Psoas muscle (tissue), 8 donors: ENCODE results near the gene ATP1A3. TPM values are rescaled to one million over a fixed set of nuclear protein-coding genes. Genes with fewer than 3 reads are reported as not detected.
A peak's percentile ranks its signal among the peaks of the same experiment; 100 is the strongest.

Source experiments
- ATAC-seq, 4 donors: fragments of 200-7000 bp; cut with Tn5 transposase; one replicate each; pipeline ENCODE4 v1.9.1; 2020; ENCODE audit warnings: moderate library complexity in 3 of 4, mild to moderate bottlenecking in 2 of 4
- DNase-seq, 2 donors: peaks; one replicate each; pipeline ENCODE4 v3.0.0-alpha.2; 2020
- H3K27ac ChIP-seq: fragments of 200-600 bp; one replicate; pipeline ENCODE4 v1.8.0; 2022
- H3K27me3 ChIP-seq, 3 donors: fragments of 200-600 bp in 1 of 3; one replicate each; pipeline versions ENCODE4 v1.6.1 to v1.8.0; 2013 to 2022; ENCODE audit warnings: low read length in 2 of 3, mild to moderate bottlenecking in 2 of 3, moderate library complexity in 1 of 3; ENCODE audit not compliant: insufficient read depth in 3 of 3
- H3K36me3 ChIP-seq, 2 donors: fragments of 200-600 bp in 1 of 2; one replicate each; pipeline versions ENCODE4 v1.6.1 to v1.8.0; 2013 to 2022; ENCODE audit warnings: low read depth in 1 of 2, mild to moderate bottlenecking in 1 of 2, moderate library complexity in 1 of 2; ENCODE audit not compliant: insufficient read depth in 1 of 2
- H3K4me1 ChIP-seq: fragments of 200-600 bp; one replicate; pipeline ENCODE4 v1.8.0; 2022
- H3K4me3 ChIP-seq: fragments of 200-600 bp; one replicate; pipeline ENCODE4 v1.8.0; 2022; ENCODE audit warnings: mild to moderate bottlenecking
- H3K9me3 ChIP-seq: fragments of 200-600 bp; one replicate; pipeline ENCODE4 v1.8.0; 2022
- WGBS, 3 donors: extraction: QIAGEN DNeasy Blood & Tissue Kit; methylation state at CpG; one replicate each; pipeline versions ENCODE4 v1.1.6 to v1.1.7; 2013; 5-methylcytosine and 5-hydroxymethylcytosine counted together
- intact Hi-C, 2 donors: fragments of 100-400 bp; cut with DNase I; formaldehyde crosslinking; loops; one replicate each; pipeline versions ENCODE4 v1.11.0 to v1.14.2; 2022
- polyA plus RNA-seq, 3 donors: library from polyadenylated mRNA; stranded (reverse); fragments of 200-250 nt; gene quantifications; one replicate each; pipeline ENCODE4 v1.2.3, GENCODE V29; 2013
- total RNA-seq, 4 donors: library from RNA; stranded (reverse); fragmentation: NEBNext Ultra II Directional in 2 of 4; extraction: Animal tissue kit (Norgen Biotek cat#: 25700) in 2 of 4; gene quantifications; one replicate each; pipeline versions ENCODE4 v1.2.1 to v1.2.4, GENCODE V29; 2021 to 2023
- TF ChIP-seq, protein P1 (sequence below): fragments of 200-600 bp; IDR thresholded peaks from one replicate; pipeline ENCODE4 v1.8.0; 2022; ENCODE audit warnings: antibody characterized with exemption
- donor health status: healthy with polysubstance abuse.
- donor health status: DM: no; HTN: no; CAD: no; lungs with moderate emphysema.
- donor health status: Bipolar disorder and iron deficiency.
- donor health status: healthy.
- donor health status: DM: yes; HTN: yes; CAD: no.
- donor health status: DM: no; HTN: no; CAD: no.
- donor health status: DM: no; HTN: no; CAD: no.
- donor health status: DM: yes; HTN: yes; CAD: no.

The ATP1A3 gene
- total and polyA plus RNA-seq, 7 donors: 0.12 to 0.24 (median 0.16) TPM; not detected in 3

DNA sequence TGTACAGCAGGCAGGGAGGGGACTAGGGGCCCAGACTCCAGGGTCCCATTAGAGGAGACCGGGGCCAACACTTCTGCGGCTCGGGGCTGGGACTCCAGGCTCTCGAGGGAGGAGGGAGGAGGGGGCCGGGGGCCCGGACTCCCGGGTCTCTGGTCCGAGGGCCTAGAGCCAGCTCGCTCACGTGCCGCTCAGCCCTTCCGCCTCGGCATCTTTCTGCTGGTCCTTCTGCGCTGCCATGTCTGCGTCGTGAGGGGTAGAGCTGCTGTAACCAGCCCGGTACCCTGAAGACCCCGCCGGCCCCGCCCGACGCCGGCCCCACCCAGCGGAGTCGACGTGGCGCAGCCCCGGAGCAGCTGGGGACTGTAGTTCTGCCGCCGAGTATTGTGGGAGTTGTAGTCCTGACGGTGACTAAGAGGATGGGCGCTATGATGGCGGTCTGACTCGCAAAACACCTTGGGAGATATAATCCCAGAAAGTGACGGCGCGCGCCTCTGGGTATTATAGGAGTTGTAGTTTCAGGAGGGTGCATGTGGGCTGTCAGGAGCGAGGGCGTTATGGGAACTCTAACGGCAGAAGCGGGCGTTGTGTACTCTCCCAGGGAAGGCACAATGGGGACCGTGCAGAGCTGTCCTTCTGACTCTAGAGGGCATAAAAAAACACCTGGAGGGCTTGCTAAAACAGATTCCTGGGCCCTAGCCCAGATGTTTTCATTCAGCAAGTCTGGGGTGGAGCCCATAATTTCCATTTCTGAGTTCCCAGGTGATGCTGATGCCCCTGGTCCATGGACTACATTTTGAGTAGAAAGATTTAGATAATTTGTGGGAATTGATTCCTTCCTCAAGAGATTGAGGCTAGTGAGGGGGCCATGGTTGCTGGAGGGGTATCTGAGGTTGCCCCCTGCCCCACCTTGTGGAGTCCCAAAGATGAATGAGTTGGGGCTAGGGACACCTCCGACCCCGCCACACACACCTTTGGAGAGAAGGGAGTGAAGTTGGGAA lies 34.7 kb downstream of the ATP1A3 start, which contains the start of gene RABAC1:
TSS of gene RABAC1 (minus strand) at position 266 of the 998 bp plus-strand sequence. CDS start at position 237, 29 bp downstream.
- peak; percentile 91 to 98 (median 96) for ATAC-seq
- TF ChIP-seq, protein P1, sequence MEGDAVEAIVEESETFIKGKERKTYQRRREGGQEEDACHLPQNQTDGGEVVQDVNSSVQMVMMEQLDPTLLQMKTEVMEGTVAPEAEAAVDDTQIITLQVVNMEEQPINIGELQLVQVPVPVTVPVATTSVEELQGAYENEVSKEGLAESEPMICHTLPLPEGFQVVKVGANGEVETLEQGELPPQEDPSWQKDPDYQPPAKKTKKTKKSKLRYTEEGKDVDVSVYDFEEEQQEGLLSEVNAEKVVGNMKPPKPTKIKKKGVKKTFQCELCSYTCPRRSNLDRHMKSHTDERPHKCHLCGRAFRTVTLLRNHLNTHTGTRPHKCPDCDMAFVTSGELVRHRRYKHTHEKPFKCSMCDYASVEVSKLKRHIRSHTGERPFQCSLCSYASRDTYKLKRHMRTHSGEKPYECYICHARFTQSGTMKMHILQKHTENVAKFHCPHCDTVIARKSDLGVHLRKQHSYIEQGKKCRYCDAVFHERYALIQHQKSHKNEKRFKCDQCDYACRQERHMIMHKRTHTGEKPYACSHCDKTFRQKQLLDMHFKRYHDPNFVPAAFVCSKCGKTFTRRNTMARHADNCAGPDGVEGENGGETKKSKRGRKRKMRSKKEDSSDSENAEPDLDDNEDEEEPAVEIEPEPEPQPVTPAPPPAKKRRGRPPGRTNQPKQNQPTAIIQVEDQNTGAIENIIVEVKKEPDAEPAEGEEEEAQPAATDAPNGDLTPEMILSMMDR: no peak
- 5% methylated on average over 43 to 46 of the region's 46 CpGs for WGBS, 3 donors
- no peaks in the 10 kb centered on the region for H3K27me3 ChIP-seq
- peak within 1 kb of the TSS; percentile 78 for H3K27ac ChIP-seq
- no peaks in the 10 kb centered on the region for H3K9me3 ChIP-seq
- peaks cover 16% of the 10 kb centered on the region for H3K4me1 ChIP-seq
- H3K4me3 ChIP-seq: peak within 1 kb of the TSS; percentile 92
- intact Hi-C loops: loop anchor here (5.0 kb wide), 2 partner anchors 77 to 97 kb away; partner anchors contain the start of genes RPS19 (in 2 of the 2) and ARHGEF1 (in 1 of the 2)
- peak; percentile 86 to 92 for DNase-seq
- peaks cover 0 to 21% of the 10 kb centered on the region in 2 donors for H3K36me3 ChIP-seq

DNA sequence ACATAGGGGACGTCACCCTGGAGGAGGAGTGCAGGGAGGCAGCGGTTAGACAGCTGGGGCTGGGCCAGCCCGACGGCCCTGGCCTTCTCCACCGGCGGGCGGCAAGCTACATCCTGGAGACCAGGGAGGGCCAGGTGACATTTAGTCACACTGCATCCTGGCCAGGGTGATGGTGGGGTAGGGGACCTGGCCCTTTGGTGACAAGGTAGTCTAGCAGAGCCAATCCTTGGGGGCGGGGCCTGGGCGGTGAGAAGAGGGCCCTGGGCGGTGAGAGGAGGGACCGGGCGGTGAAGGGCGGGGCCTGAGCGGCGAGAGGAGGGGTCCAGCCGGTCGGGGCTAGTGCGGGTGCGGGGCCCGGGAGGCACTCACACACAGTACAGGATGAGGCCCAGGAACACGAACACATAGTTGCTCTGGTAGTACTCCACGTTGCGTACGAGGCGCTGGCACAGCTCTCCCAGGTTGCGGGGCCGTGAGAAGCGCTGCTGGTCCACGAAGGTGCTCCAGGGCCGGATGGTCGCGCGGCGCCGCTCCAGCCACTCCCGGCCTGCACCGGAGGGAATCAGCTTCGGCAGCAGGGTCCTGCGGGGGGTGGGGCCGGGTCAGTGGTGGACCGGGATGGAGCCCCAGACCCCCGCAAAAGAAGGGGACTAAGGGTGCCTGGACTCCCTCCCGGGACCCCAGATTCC lies 35.5 kb downstream of the ATP1A3 start:
- ATAC-seq (peak; percentile 68 to 79 (median 70)), DNase-seq (peak; percentile 80 to 84)
- WGBS, 3 donors: 1 to 2% (median 2%) methylated on average over 30 to 43 of the region's 43 CpGs
- H3K4me1 ChIP-seq: peaks cover 16% of the 10 kb centered on the region
- H3K36me3 ChIP-seq: peaks cover 0 to 21% of the 10 kb centered on the region in 2 donors
- no peaks in the 10 kb centered on the region for H3K9me3 ChIP-seq
- intact Hi-C loops: loop anchor here (5.0 kb wide), 2 partner anchors 76 to 96 kb away; partner anchors contain the start of genes RPS19 (in 2 of the 2) and ARHGEF1 (in 1 of the 2)
- no peaks in the 10 kb centered on the region for H3K27me3 ChIP-seq
- TF ChIP-seq, protein P1: no peak
- H3K27ac ChIP-seq: peak overlapping the region; percentile 78
- peak overlapping the region; percentile 92 for H3K4me3 ChIP-seq

DNA sequence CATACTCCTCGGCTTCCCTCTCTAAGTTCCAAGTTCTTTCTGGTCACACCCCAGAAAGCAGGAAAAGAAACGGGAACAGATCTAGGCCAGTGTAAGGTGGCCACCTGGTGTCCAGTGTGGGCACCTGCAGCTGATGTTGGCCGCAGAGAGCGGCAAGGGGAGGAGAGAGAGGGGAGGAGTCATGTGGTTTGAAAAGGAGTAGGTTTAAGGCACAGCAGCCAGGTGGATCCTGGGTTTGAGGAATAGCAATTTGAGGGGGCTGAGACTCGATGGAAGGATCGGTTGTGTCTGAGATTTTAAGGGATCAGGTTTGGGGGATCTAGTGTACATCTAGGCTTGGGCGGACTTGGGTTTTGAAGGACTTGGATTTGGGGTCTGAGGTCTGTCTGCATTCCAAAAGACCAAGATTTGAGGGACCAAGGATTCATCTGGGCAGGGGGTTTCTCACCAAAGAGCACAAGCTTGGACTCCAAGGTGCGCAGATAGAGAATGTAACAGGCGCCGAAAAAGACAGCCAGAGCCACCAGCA lies 36.1 kb downstream of the ATP1A3 start:
- TF ChIP-seq, protein P1: peak; percentile 80
- Histone ChIP-seq H3K27me3 (no peaks in the 10 kb centered on the region), H3K36me3 (peaks cover 0 to 21% of the 10 kb centered on the region in 2 donors), H3K4me3 (peak overlapping the region; percentile 92), H3K27ac (peak overlapping the region; percentile 78), H3K9me3 (no peaks in the 10 kb centered on the region), H3K4me1 (peaks cover 16% of the 10 kb centered on the region)
- peak; percentile 44 to 78 for DNase-seq
- intact Hi-C loops: loop anchor here (5.0 kb wide), 2 partner anchors 76 to 96 kb away; partner anchors contain the start of genes RPS19 (in 2 of the 2) and ARHGEF1 (in 1 of the 2)
- WGBS, 3 donors: 22 to 23% (median 23%) methylated on average over 10 of the region's 10 CpGs
- ATAC-seq: peak; percentile 79 to 83 (median 82)

DNA sequence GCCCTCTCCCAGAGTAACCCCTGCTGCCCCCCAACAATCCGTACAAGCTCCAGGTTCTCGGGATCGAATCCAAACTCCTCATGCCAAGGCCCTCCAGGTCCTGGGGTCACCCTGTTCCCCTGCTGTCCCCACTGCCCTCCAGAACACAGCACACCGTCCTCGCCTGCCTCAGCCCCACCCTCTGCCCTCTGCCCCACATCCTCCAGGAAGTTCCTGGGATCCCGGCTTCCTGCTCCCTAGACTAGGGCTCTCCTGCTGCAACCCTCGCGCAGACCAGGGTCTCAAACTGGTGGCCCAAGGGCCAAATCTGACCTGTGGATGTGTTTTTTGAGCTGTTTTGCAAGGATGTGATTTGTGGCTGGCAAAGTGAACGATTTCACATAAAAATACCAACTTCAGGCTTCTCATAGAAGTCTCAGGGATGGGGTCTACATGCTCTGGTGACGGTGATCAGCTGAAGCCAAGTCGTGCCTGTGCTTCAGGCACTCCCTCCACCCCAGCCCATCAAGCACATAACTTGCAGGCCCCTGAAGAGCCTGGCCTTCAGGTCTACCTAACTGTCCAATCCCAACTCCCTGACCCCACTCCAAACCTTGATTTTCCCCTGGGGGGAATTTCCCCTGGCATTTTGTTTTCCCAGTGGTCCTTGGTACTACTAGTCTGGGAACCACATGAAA lies 36.7 kb downstream of the ATP1A3 start:
- no peak for DNase-seq
- no peaks in the 10 kb centered on the region for H3K27me3 ChIP-seq
- ATAC-seq: no peak
- peaks cover 16% of the 10 kb centered on the region for H3K4me1 ChIP-seq
- H3K4me3 ChIP-seq: no peak overlapping the region
- 73 to 79% (median 74%) methylated on average over 11 of the region's 11 CpGs for WGBS, 3 donors
- no peaks in the 10 kb centered on the region for H3K9me3 ChIP-seq
- intact Hi-C loops: loop anchor here (5.0 kb wide), 2 partner anchors 75 to 95 kb away; partner anchors contain the start of genes RPS19 (in 2 of the 2) and ARHGEF1 (in 1 of the 2)
- peak overlapping the region; percentile 78 for H3K27ac ChIP-seq
- peaks cover 0 to 21% of the 10 kb centered on the region in 2 donors for H3K36me3 ChIP-seq
- TF ChIP-seq, protein P1: no peak
